Osteoblast (primary cell): Measurements from ENCODE around the gene NAIF1. TPM values are rescaled to one million over a fixed set of nuclear protein-coding genes. Genes with fewer than 3 reads are reported as not detected.

Source experiments
- DNase-seq: peaks from one replicate; pipeline ENCODE4 v3.0.0; 2011; ENCODE audit warnings: low spot score, mixed read lengths; ENCODE audit not compliant: insufficient read length; ENCODE audit errors: missing footprints
- H2AFZ ChIP-seq: 2 replicates; pipeline ENCODE4 v1.6.0; 2011; ENCODE audit warnings: mild to moderate bottlenecking, low read length
- H3K27ac ChIP-seq: 2 replicates; pipeline ENCODE4 v1.5.1; 2011; ENCODE audit warnings: mild to moderate bottlenecking, low read depth, low read length, moderate library complexity
- H3K27me3 ChIP-seq: 2 replicates; pipeline ENCODE4 v1.6.0; 2012; ENCODE audit warnings: mild to moderate bottlenecking, control low read depth, inconsistent platforms, low read length, moderate library complexity; ENCODE audit not compliant: insufficient read depth
- H3K36me3 ChIP-seq: 2 replicates; pipeline ENCODE4 v1.5.1; 2011; ENCODE audit warnings: mild to moderate bottlenecking, low read length, control low read depth, moderate library complexity; ENCODE audit not compliant: insufficient read depth
- H3K4me1 ChIP-seq: 2 replicates; pipeline ENCODE4 v1.5.1; 2011; ENCODE audit warnings: mild to moderate bottlenecking, low read length, control low read depth, moderate library complexity; ENCODE audit not compliant: insufficient read depth
- H3K4me2 ChIP-seq: 2 replicates; pipeline ENCODE4 v1.6.0; 2011; ENCODE audit warnings: mild to moderate bottlenecking, low read length; ENCODE audit not compliant: insufficient read depth
- H3K4me3 ChIP-seq: fragments of 200-600 bp; sonication (generic); 3 replicates; pipeline ENCODE4 v1.5.1; 2012; ENCODE audit warnings: mild to moderate bottlenecking, low read length, inconsistent platforms; ENCODE audit not compliant: insufficient read depth
- H3K79me2 ChIP-seq: 2 replicates; pipeline ENCODE4 v1.6.0; 2012; ENCODE audit warnings: mild to moderate bottlenecking, low read length, control low read depth, inconsistent platforms; ENCODE audit not compliant: insufficient read depth
- H3K9me3 ChIP-seq: 2 replicates; pipeline ENCODE4 v1.5.1; 2011; ENCODE audit warnings: low read depth, low read length, control low read depth
- H4K20me1 ChIP-seq: 2 replicates; pipeline ENCODE4 v1.6.0; 2012; ENCODE audit warnings: mild to moderate bottlenecking, low read length, control low read depth; ENCODE audit not compliant: insufficient read depth
- CTCF ChIP-seq: IDR thresholded peaks from 2 replicates; pipeline ENCODE4 v1.5.1; 2011; ENCODE audit warnings: mild to moderate bottlenecking, low read depth, low read length, moderate library complexity; ENCODE audit errors: extremely low read depth
- total RNA-seq: library from RNA; depleted of rRNA; stranded (reverse); fragments of >200 nt; gene quantifications from 2 replicates; pipeline ENCODE4 v1.2.3, GENCODE V29; 2012

NAIF1 gene
- total RNA-seq, 1 donor, result 10.1 TPM

GRCh38 chr9:128081056-128081455 lies 13.9 kb upstream of the NAIF1 start:
- peak; percentile 98 for DNase-seq
- Histone ChIP-seq H3K4me3 (no peak overlapping the region), H2AFZ (no peak overlapping the region), H4K20me1 (peaks cover 7% of the 10 kb centered on the region), H3K36me3 (no peaks in the 10 kb centered on the region), H3K27me3 (no peaks in the 10 kb centered on the region), H3K4me2 (peak overlapping the region; percentile 48), H3K79me2 (peaks cover 63% of the 10 kb centered on the region), H3K4me1 (peaks cover 38% of the 10 kb centered on the region), H3K9me3 (no peaks in the 10 kb centered on the region), H3K27ac (peak overlapping the region; percentile 82)
- no peak for TF ChIP-seq CTCF

GRCh38 chr9:128080206-128080605 lies 13.1 kb upstream of the NAIF1 start:
- H3K4me2 ChIP-seq, result no peak overlapping the region
- no peak overlapping the region for H3K4me3 ChIP-seq
- peaks cover 38% of the 10 kb centered on the region for H3K4me1 ChIP-seq
- H3K27ac ChIP-seq, result peak overlapping the region; percentile 82
- H3K79me2 ChIP-seq, result peaks cover 64% of the 10 kb centered on the region
- H3K9me3 ChIP-seq, result no peaks in the 10 kb centered on the region
- TF ChIP-seq CTCF, result no peak
- H3K36me3 ChIP-seq, result no peaks in the 10 kb centered on the region
- no peak overlapping the region for H2AFZ ChIP-seq
- peaks cover 7% of the 10 kb centered on the region for H4K20me1 ChIP-seq
- H3K27me3 ChIP-seq, result no peaks in the 10 kb centered on the region
- no peak for DNase-seq

GRCh38 chr9:128078504-128079434 lies 11.6 kb upstream of the NAIF1 start:
- Histone ChIP-seq H3K79me2 (peaks cover 70% of the 10 kb centered on the region), H3K4me1 (peaks cover 35% of the 10 kb centered on the region)
- no peak for TF ChIP-seq CTCF

GRCh38 chr9:128077847-128078503 lies 10.9 kb upstream of the NAIF1 start:
- H2AFZ ChIP-seq, result no peak overlapping the region
- peaks cover 42% of the 10 kb centered on the region for H3K4me1 ChIP-seq
- no peak overlapping the region for H3K4me3 ChIP-seq
- DNase-seq, result no peak
- H3K4me2 ChIP-seq, result no peak overlapping the region
- H3K27ac ChIP-seq, result no peak overlapping the region
- no peaks in the 10 kb centered on the region for H3K36me3 ChIP-seq
- H3K79me2 ChIP-seq, result peaks cover 75% of the 10 kb centered on the region
- no peaks in the 10 kb centered on the region for H3K9me3 ChIP-seq
- H4K20me1 ChIP-seq, result peaks cover 7% of the 10 kb centered on the region
- no peaks in the 10 kb centered on the region for H3K27me3 ChIP-seq
- no peak for TF ChIP-seq CTCF

More at GRCh38 chr9:128078504-128079434, 11.6 kb upstream of the NAIF1 start:
- Histone ChIP-seq H3K36me3 (no peaks in the 10 kb centered on the region), H3K9me3 (no peaks in the 10 kb centered on the region), H3K27me3 (no peaks in the 10 kb centered on the region), H3K4me3 (no peak overlapping the region), H3K27ac (no peak overlapping the region), H4K20me1 (peaks cover 7% of the 10 kb centered on the region), H2AFZ (no peak overlapping the region), H3K4me2 (no peak overlapping the region)
- peak; percentile 83 for DNase-seq
